ENCODE measurements around the gene VSIG8. TPM values are rescaled to one million over a fixed set of nuclear protein-coding genes. Genes with fewer than 3 reads are reported as not detected.

The VSIG8 gene
- total and polyA plus RNA-seq, 9 of the 15 experiments (the other 6 are each of a cell fraction or from before 2014, with no cell fraction given) = not detected

DNA sequence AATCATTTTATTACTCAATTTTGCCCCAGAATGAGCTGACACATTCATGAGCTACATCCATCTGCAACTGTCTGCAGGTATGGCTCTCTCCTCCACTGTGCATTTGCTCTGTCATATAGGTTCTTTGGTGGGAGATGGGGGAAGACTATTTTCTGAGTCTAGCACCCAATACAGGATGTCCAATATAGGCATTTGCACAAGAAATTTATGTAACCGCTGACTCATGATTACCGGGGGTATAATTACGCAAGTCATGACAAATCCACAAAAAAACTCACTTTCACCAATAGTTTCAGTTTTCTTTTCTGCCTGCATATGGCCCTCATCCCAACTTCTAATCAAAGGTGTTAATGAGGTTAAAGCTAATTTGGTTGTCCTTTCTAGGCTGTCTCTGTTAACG lies 17.5 kb upstream of the VSIG8 start (continued):
- TF ChIP-seq, protein P1, sequence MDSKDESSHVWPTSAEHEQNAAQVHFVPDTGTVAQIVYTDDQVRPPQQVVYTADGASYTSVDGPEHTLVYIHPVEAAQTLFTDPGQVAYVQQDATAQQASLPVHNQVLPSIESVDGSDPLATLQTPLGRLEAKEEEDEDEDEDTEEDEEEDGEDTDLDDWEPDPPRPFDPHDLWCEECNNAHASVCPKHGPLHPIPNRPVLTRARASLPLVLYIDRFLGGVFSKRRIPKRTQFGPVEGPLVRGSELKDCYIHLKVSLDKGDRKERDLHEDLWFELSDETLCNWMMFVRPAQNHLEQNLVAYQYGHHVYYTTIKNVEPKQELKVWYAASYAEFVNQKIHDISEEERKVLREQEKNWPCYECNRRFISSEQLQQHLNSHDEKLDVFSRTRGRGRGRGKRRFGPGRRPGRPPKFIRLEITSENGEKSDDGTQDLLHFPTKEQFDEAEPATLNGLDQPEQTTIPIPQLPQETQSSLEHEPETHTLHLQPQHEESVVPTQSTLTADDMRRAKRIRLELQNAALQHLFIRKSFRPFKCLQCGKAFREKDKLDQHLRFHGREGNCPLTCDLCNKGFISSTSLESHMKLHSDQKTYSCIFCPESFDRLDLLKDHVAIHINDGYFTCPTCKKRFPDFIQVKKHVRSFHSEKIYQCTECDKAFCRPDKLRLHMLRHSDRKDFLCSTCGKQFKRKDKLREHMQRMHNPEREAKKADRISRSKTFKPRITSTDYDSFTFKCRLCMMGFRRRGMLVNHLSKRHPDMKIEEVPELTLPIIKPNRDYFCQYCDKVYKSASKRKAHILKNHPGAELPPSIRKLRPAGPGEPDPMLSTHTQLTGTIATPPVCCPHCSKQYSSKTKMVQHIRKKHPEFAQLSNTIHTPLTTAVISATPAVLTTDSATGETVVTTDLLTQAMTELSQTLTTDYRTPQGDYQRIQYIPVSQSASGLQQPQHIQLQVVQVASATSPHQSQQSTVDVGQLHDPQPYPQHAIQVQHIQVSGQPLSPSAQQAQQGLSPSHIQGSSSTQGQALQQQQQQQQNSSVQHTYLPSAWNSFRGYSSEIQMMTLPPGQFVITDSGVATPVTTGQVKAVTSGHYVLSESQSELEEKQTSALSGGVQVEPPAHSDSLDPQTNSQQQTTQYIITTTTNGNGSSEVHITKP (IDR thresholded peaks at IDR 0.05; ENCODE audit: partially characterized antibody) = peak; percentile 11
- TF ChIP-seq DDX20 (tag; IDR thresholded peaks at IDR 0.05; ENCODE audit: low read depth) (no peak), RAD51 (IDR thresholded peaks at IDR 0.05; ENCODE audit: borderline replicate concordance, low read depth) (no peak), SMARCA4 (IDR thresholded peaks at IDR 0.05) (peak; percentile 63; the same call in 1 of the 2 replicates), ATF1 (CRISPR knock-in tag; IDR thresholded peaks at IDR 0.05) (no peak), ATF1 (tag; IDR thresholded peaks at IDR 0.05) (no peak), MEF2A (IDR thresholded peaks at IDR 0.05; ENCODE audit: control insufficient read depth, low read depth, low read length) (no peak), ZNF316 (IDR thresholded peaks at IDR 0.05) (peak; percentile 100)
- TF ChIP-seq, protein P2, sequence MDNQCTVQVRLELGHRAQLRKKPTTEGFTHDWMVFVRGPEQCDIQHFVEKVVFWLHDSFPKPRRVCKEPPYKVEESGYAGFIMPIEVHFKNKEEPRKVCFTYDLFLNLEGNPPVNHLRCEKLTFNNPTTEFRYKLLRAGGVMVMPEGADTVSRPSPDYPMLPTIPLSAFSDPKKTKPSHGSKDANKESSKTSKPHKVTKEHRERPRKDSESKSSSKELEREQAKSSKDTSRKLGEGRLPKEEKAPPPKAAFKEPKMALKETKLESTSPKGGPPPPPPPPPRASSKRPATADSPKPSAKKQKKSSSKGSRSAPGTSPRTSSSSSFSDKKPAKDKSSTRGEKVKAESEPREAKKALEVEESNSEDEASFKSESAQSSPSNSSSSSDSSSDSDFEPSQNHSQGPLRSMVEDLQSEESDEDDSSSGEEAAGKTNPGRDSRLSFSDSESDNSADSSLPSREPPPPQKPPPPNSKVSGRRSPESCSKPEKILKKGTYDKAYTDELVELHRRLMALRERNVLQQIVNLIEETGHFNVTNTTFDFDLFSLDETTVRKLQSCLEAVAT (IDR thresholded peaks at IDR 0.05) = no peak
- TF ChIP-seq, protein P3, sequence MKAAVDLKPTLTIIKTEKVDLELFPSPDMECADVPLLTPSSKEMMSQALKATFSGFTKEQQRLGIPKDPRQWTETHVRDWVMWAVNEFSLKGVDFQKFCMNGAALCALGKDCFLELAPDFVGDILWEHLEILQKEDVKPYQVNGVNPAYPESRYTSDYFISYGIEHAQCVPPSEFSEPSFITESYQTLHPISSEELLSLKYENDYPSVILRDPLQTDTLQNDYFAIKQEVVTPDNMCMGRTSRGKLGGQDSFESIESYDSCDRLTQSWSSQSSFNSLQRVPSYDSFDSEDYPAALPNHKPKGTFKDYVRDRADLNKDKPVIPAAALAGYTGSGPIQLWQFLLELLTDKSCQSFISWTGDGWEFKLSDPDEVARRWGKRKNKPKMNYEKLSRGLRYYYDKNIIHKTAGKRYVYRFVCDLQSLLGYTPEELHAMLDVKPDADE (conservative IDR thresholded peaks at IDR 0.05; ENCODE audit: control insufficient read depth, low read depth, low read length) = no peak
- TF ChIP-seq, protein P4, sequence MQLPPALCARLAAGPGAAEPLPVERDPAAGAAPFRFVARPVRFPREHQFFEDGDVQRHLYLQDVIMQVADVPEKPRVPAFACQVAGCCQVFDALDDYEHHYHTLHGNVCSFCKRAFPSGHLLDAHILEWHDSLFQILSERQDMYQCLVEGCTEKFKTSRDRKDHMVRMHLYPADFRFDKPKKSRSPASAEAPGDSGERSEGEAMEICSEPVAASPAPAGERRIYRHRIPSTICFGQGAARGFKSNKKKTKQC (CRISPR knock-in tag; IDR thresholded peaks at IDR 0.05) = no peak
- TF ChIP-seq, protein P5, sequence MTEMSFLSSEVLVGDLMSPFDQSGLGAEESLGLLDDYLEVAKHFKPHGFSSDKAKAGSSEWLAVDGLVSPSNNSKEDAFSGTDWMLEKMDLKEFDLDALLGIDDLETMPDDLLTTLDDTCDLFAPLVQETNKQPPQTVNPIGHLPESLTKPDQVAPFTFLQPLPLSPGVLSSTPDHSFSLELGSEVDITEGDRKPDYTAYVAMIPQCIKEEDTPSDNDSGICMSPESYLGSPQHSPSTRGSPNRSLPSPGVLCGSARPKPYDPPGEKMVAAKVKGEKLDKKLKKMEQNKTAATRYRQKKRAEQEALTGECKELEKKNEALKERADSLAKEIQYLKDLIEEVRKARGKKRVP (CRISPR knock-in tag; IDR thresholded peaks at IDR 0.05) = no peak
- TF ChIP-seq, protein P6, sequence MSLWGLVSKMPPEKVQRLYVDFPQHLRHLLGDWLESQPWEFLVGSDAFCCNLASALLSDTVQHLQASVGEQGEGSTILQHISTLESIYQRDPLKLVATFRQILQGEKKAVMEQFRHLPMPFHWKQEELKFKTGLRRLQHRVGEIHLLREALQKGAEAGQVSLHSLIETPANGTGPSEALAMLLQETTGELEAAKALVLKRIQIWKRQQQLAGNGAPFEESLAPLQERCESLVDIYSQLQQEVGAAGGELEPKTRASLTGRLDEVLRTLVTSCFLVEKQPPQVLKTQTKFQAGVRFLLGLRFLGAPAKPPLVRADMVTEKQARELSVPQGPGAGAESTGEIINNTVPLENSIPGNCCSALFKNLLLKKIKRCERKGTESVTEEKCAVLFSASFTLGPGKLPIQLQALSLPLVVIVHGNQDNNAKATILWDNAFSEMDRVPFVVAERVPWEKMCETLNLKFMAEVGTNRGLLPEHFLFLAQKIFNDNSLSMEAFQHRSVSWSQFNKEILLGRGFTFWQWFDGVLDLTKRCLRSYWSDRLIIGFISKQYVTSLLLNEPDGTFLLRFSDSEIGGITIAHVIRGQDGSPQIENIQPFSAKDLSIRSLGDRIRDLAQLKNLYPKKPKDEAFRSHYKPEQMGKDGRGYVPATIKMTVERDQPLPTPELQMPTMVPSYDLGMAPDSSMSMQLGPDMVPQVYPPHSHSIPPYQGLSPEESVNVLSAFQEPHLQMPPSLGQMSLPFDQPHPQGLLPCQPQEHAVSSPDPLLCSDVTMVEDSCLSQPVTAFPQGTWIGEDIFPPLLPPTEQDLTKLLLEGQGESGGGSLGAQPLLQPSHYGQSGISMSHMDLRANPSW (CRISPR knock-in tag; IDR thresholded peaks at IDR 0.05) = no peak
- TF ChIP-seq, protein P7, sequence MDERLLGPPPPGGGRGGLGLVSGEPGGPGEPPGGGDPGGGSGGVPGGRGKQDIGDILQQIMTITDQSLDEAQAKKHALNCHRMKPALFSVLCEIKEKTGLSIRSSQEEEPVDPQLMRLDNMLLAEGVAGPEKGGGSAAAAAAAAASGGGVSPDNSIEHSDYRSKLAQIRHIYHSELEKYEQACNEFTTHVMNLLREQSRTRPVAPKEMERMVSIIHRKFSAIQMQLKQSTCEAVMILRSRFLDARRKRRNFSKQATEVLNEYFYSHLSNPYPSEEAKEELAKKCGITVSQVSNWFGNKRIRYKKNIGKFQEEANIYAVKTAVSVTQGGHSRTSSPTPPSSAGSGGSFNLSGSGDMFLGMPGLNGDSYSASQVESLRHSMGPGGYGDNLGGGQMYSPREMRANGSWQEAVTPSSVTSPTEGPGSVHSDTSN (CRISPR knock-in tag; IDR thresholded peaks at IDR 0.05; ENCODE audit: low read depth) = no peak
- TF ChIP-seq, protein P7 (tag; conservative IDR thresholded peaks at IDR 0.05; ENCODE audit: low read depth) = 0 out of 2 replicates have a peak, but pooled peaks have one; percentile 21

All from K562 (cell line).